HG03103 (cell line): ENCODE data around the gene OR1I1.
"Not testable (repeated sequence)": the region's sequence is repeated elsewhere in the genome, so short reads cannot be mapped to it uniquely, and the experiment has no call there.

Experiments
- ATAC-seq: cut with Tn5 transposase; IDR thresholded peaks from one replicate; pipeline ENCODE4 v1.9.1; 2021; ENCODE audit warnings: low read depth; ENCODE audit not compliant: unreplicated experiment

OR1I1 gene

GRCh38 chr19:15081911-15082310 lies at the start of gene OR1I1:
Gene OR1I1, plus strand, starts transcription at chr19:15082211. Its CDS starts 4,855 bp downstream, at chr19:15087066.
- ATAC-seq, result no peak

- no peak for ATAC-seq
These were observed 46.2 kb upstream of the OR1I1 start for GRCh38 chr19:15035795-15036311.

GRCh38 chr19:15037586-15037985 lies 44.4 kb upstream of the OR1I1 start:
- ATAC-seq, result no peak

GRCh38 chr19:15038294-15038693 lies 43.7 kb upstream of the OR1I1 start:
- ATAC-seq, result no peak

- no peak for ATAC-seq
These were observed 40.0 kb upstream of the OR1I1 start for GRCh38 chr19:15042003-15042402.

GRCh38 chr19:15042826-15043225 lies 39.2 kb upstream of the OR1I1 start:
- ATAC-seq, result no peak

GRCh38 chr19:15045506-15045905 lies 36.5 kb upstream of the OR1I1 start:
- ATAC-seq, result no peak

GRCh38 chr19:15047680-15048079 lies 34.3 kb upstream of the OR1I1 start:
- no peak for ATAC-seq

- ATAC-seq, result no peak
These were observed 33.9 kb upstream of the OR1I1 start for GRCh38 chr19:15048128-15048527.

GRCh38 chr19:15048885-15049541 lies 33.0 kb upstream of the OR1I1 start, which contains the start of gene CASP14:
Gene CASP14, plus strand, starts transcription at chr19:15049480. Its CDS starts 2,772 bp downstream, at chr19:15052252.
- ATAC-seq, result no peak

- no peak for ATAC-seq
These were observed 31.4 kb upstream of the OR1I1 start for GRCh38 chr19:15050639-15051038.

GRCh38 chr19:15062036-15062435 lies 20.0 kb upstream of the OR1I1 start:
- no peak for ATAC-seq

GRCh38 chr19:15070386-15070785 lies 11.6 kb upstream of the OR1I1 start:
- ATAC-seq, result not testable (repeated sequence)

GRCh38 chr19:15072930-15073647 lies 8.9 kb upstream of the OR1I1 start:
- ATAC-seq, result no peak

- no peak for ATAC-seq
These were observed 7.6 kb upstream of the OR1I1 start for GRCh38 chr19:15074371-15074770.

- ATAC-seq, result no peak
These were observed 6.2 kb upstream of the OR1I1 start for GRCh38 chr19:15075806-15076205.

- not testable (repeated sequence) for ATAC-seq
These were observed 2.0 kb upstream of the OR1I1 start for GRCh38 chr19:15080002-15080401.

GRCh38 chr19:15087182-15087581 lies 5.2 kb downstream of the OR1I1 start:
- ATAC-seq, result no peak

GRCh38 chr19:15091918-15092753 lies 10.1 kb downstream of the OR1I1 start:
- no peak for ATAC-seq

GRCh38 chr19:15093001-15093400 lies 11.0 kb downstream of the OR1I1 start:
- ATAC-seq, result no peak

GRCh38 chr19:15096223-15096622 lies 14.2 kb downstream of the OR1I1 start:
- no peak for ATAC-seq
